H1 (cell line): ENCODE results near the gene AGBL4. TPM values are rescaled to one million over a fixed set of nuclear protein-coding genes. Genes with fewer than 3 reads are reported as not detected.

ENCODE experiments used
- CTCF ChIA-PET: fragments of 300-600 bp; sonication (Branson Sonifier 250); formaldehyde crosslinking; loops from one replicate; lab custom pipeline; 2021; ENCODE audit not compliant: partially characterized antibody; lab: Charles Lee
- POLR2A ChIA-PET: fragments of 300-600 bp; sonication (Branson Sonifier 250); formaldehyde crosslinking; loops from one replicate; lab custom pipeline; 2021; ENCODE audit warnings: inconsistent platforms; ENCODE audit not compliant: partially characterized antibody; lab: Charles Lee
- DNase-seq, 2 experiments: peaks; one replicate each; pipeline versions ENCODE4 v3.0.0 to v3.0.0-alpha.2; 2010 to 2022; ENCODE audit warnings: low spot score in 2 of 2, low read depth in 1 of 2, mixed read lengths in 1 of 2
- FAIRE-seq: peaks from 2 replicates; lab custom pipeline; 2011; peaks lifted over from hg19 to GRCh38; lab: Jason Lieb, UNC
- H2AFZ ChIP-seq: 2 replicates; pipeline ENCODE4 v1.8.1; 2012; ENCODE audit warnings: low read length, inconsistent platforms
- H2AK5ac ChIP-seq: 2 replicates; pipeline ENCODE4 v1.6.1; 2013; ENCODE audit warnings: low read depth, low read length
- H2BK120ac ChIP-seq: replicated peaks from 2 replicates; pipeline ENCODE3; 2013; ENCODE audit warnings: low read depth, low read length, inconsistent platforms
- H2BK12ac ChIP-seq: 2 replicates; pipeline ENCODE4 v1.6.1; 2013; ENCODE audit warnings: low read depth, low read length
- H2BK15ac ChIP-seq: 2 replicates; pipeline ENCODE4 v1.6.1; 2013; ENCODE audit warnings: low read length
- H2BK20ac ChIP-seq: 2 replicates; pipeline ENCODE4 v1.6.1; 2013; ENCODE audit warnings: low read length
- H2BK5ac ChIP-seq: 2 replicates; pipeline ENCODE4 v1.6.1; 2013; ENCODE audit warnings: low read depth, low read length
- H3K14ac ChIP-seq: 2 replicates; pipeline ENCODE4 v1.6.1; 2013; ENCODE audit warnings: inconsistent platforms; ENCODE audit not compliant: insufficient read length
- H3K18ac ChIP-seq: 2 replicates; pipeline ENCODE4 v1.6.1; 2013; ENCODE audit warnings: low read length; ENCODE audit errors: extremely low read depth
- H3K23ac ChIP-seq: 2 replicates; pipeline ENCODE4 v1.6.1; 2013; ENCODE audit warnings: inconsistent platforms; ENCODE audit not compliant: insufficient read length
- H3K23me2 ChIP-seq: 2 replicates; pipeline ENCODE4 v1.6.1; 2013; ENCODE audit warnings: low read depth, low read length
- H3K27ac ChIP-seq: 2 replicates; pipeline ENCODE4 v1.6.1; 2011; ENCODE audit warnings: low read depth, low read length, inconsistent platforms
- H3K27me3 ChIP-seq, 4 experiments: replicated peaks in 1 of 4; 1 replicate in 1 of 4; 2 replicates in 3 of 4; pipeline versions ENCODE4 v1.6.1 to v1.8.1; 2011 to 2013; ENCODE audit warnings: low read length in 3 of 4, mild to moderate bottlenecking in 3 of 4, inconsistent platforms in 2 of 4, mixed read lengths in 2 of 4, moderate library complexity in 1 of 4; ENCODE audit not compliant: control insufficient read depth in 3 of 4, insufficient read depth in 3 of 4; ENCODE audit errors: extremely low read depth in 1 of 4
- H3K36me3 ChIP-seq, 4 experiments: 2 replicates each; pipeline versions ENCODE4 v1.6.1 to v1.8.1; 2011 to 2013; ENCODE audit warnings: mild to moderate bottlenecking in 4 of 4, low read length in 3 of 4, moderate library complexity in 2 of 4, control low read depth in 1 of 4, inconsistent platforms in 1 of 4; ENCODE audit not compliant: insufficient read depth in 4 of 4, control insufficient read depth in 2 of 4
- H3K4ac ChIP-seq: replicated peaks from 2 replicates; pipeline ENCODE3; 2013; ENCODE audit warnings: low read length, low read depth, mixed read lengths, inconsistent platforms; ENCODE audit not compliant: insufficient read length
- H3K4me1 ChIP-seq, 4 experiments: replicated peaks in 1 of 4; 1 replicate in 1 of 4; 2 replicates in 3 of 4; pipeline versions ENCODE4 v1.6.1 to v1.8.1; 2011 to 2013; ENCODE audit warnings: low read length in 3 of 4, inconsistent platforms in 2 of 4, mixed read lengths in 1 of 4; ENCODE audit not compliant: insufficient read depth in 4 of 4, control insufficient read depth in 3 of 4
- H3K4me2 ChIP-seq, 2 experiments: 2 replicates each; pipeline versions ENCODE4 v1.6.1 to v1.8.1; 2011 to 2013; ENCODE audit warnings: low read depth in 2 of 2, low read length in 2 of 2, control low read depth in 1 of 2, inconsistent platforms in 1 of 2, mild to moderate bottlenecking in 1 of 2; ENCODE audit not compliant: insufficient read depth in 1 of 2
- H3K4me3 ChIP-seq, 4 experiments: fragments of 200-600, 300-600 bp in 1 of 4; sonication (generic), shearing (Covaris generic), sonication (Bioruptor Twin) in 1 of 4; 2 replicates each; pipeline versions ENCODE4 v1.5.1 to v1.8.1; 2011 to 2016; ENCODE audit warnings: low read length in 4 of 4, low read depth in 3 of 4, control low read depth in 2 of 4, inconsistent platforms in 2 of 4, mild to moderate bottlenecking in 2 of 4, mixed read lengths in 1 of 4, moderate library complexity in 1 of 4; ENCODE audit not compliant: insufficient read depth in 2 of 4; ENCODE audit errors: extremely low read depth in 1 of 4
- H3K56ac ChIP-seq: replicated peaks from 2 replicates; pipeline ENCODE3; 2013; ENCODE audit warnings: low read depth, mild to moderate bottlenecking, mixed read lengths, low read length, inconsistent platforms; ENCODE audit not compliant: insufficient read length
- H3K79me1 ChIP-seq: 2 replicates; pipeline ENCODE4 v1.6.1; 2013; ENCODE audit warnings: low read depth, low read length, control low read depth
- H3K79me2 ChIP-seq, 2 experiments: 2 replicates each; pipeline versions ENCODE4 v1.6.1 to v1.8.1; 2012 to 2013; ENCODE audit warnings: low read length in 2 of 2, mild to moderate bottlenecking in 2 of 2, inconsistent platforms in 1 of 2; ENCODE audit not compliant: insufficient read depth in 2 of 2, control insufficient read depth in 1 of 2
- H3K9ac ChIP-seq, 4 experiments: replicated peaks in 1 of 4; 1 replicate in 1 of 4; 2 replicates in 3 of 4; pipeline versions ENCODE4 v1.6.1 to v1.8.1; 2011 to 2013; ENCODE audit warnings: low read depth in 3 of 4, low read length in 3 of 4, control low read depth in 2 of 4, mild to moderate bottlenecking in 2 of 4, moderate library complexity in 2 of 4, inconsistent platforms in 1 of 4; ENCODE audit errors: extremely low read depth in 1 of 4
- H3K9me3 ChIP-seq, 2 experiments: 2 replicates each; pipeline versions ENCODE4 v1.6.1 to v1.8.1; 2012 to 2013; ENCODE audit warnings: mild to moderate bottlenecking in 2 of 2, moderate library complexity in 2 of 2, control low read depth in 1 of 2, inconsistent platforms in 1 of 2, low read depth in 1 of 2, low read length in 1 of 2, mixed read lengths in 1 of 2; ENCODE audit not compliant: insufficient read depth in 2 of 2
- H4K20me1 ChIP-seq, 2 experiments: replicated peaks in 1 of 2; 2 replicates each; pipeline versions ENCODE3 to v1.8.1; 2011 to 2013; ENCODE audit warnings: inconsistent platforms in 2 of 2, low read length in 2 of 2, mild to moderate bottlenecking in 1 of 2; ENCODE audit not compliant: insufficient read depth in 2 of 2, control insufficient read depth in 1 of 2
- H4K5ac ChIP-seq: 2 replicates; pipeline ENCODE4 v1.6.1; 2013; ENCODE audit warnings: low read length, low read depth, mixed read lengths, inconsistent platforms; ENCODE audit not compliant: insufficient read length
- H4K8ac ChIP-seq: 2 replicates; pipeline ENCODE4 v1.8.0; 2013; ENCODE audit warnings: mild to moderate bottlenecking, moderate library complexity, low read length, inconsistent platforms; ENCODE audit not compliant: insufficient read depth; ENCODE audit errors: extremely low read depth
- H4K91ac ChIP-seq: replicated peaks from 2 replicates; pipeline ENCODE3; 2013; ENCODE audit warnings: low read length, mixed read lengths, inconsistent platforms; ENCODE audit not compliant: insufficient read length
- ATF2 ChIP-seq: IDR thresholded peaks from 2 replicates; pipeline ENCODE4 v1.6.1; 2012; ENCODE audit warnings: low read length, inconsistent platforms
- BCL11A ChIP-seq, 2 experiments: IDR thresholded peaks; one replicate each; pipeline ENCODE4 v1.6.1; 2011; ENCODE audit warnings: low read depth in 2 of 2, low read length in 2 of 2, mild to moderate bottlenecking in 2 of 2
- BRCA1 ChIP-seq: IDR thresholded peaks from 2 replicates; pipeline ENCODE4 v1.6.1; 2012; ENCODE audit warnings: low read depth, low read length, improper control_type of control experiment
- EGR1 ChIP-seq: IDR thresholded peaks from 2 replicates; pipeline ENCODE4 v1.6.1; 2011; ENCODE audit warnings: low read depth, low read length, borderline replicate concordance
- EZH2 ChIP-seq: fragments of 200-600 bp; sonication (generic); IDR thresholded peaks from 2 replicates; pipeline ENCODE4 v1.7.1; 2012; ENCODE audit warnings: low read depth, mild to moderate bottlenecking, moderate library complexity, low read length, inconsistent platforms; ENCODE audit not compliant: severe bottlenecking
- GABPA ChIP-seq: IDR thresholded peaks from 2 replicates; pipeline ENCODE4 v1.6.1; 2011; ENCODE audit warnings: mild to moderate bottlenecking, low read length, moderate library complexity, borderline replicate concordance; ENCODE audit not compliant: insufficient read depth
- JUND ChIP-seq: IDR thresholded peaks from 2 replicates; pipeline ENCODE4 v1.6.1; 2011; ENCODE audit warnings: mild to moderate bottlenecking, improper control_type of control experiment, low read length
- KDM1A ChIP-seq: fragments of 200-600, 300-600 bp; sonication (generic); IDR thresholded peaks from 2 replicates; pipeline ENCODE4 v1.7.1; 2016; ENCODE audit warnings: mild to moderate bottlenecking, low read length, borderline replicate concordance
- NANOG ChIP-seq: IDR thresholded peaks from 2 replicates; pipeline ENCODE4 v1.6.1; 2011; ENCODE audit warnings: low read length, low read depth, mild to moderate bottlenecking, inconsistent platforms; ENCODE audit not compliant: insufficient read depth, poor library complexity, severe bottlenecking
- POLR2A ChIP-seq, 2 experiments: IDR thresholded peaks; 1 replicate in 1 of 2; 2 replicates in 1 of 2; pipeline ENCODE4 v1.6.1; 2011; ENCODE audit warnings: low read depth in 2 of 2, low read length in 2 of 2, mild to moderate bottlenecking in 2 of 2; ENCODE audit errors: control extremely low read depth in 1 of 2
- SAP30 ChIP-seq: fragments of 300-600 bp; sonication (generic); IDR thresholded peaks from 2 replicates; pipeline ENCODE4 v1.7.1; 2012; ENCODE audit warnings: low read length, moderate library complexity, mild to moderate bottlenecking, inconsistent platforms; ENCODE audit not compliant: insufficient read depth, insufficient replicate concordance
- SIRT6 ChIP-seq: IDR thresholded peaks from one replicate; pipeline ENCODE4 v1.7.1; 2012; ENCODE audit warnings: low read length, inconsistent platforms
- SIX5 ChIP-seq: IDR thresholded peaks from 2 replicates; pipeline ENCODE4 v1.6.1; 2011; ENCODE audit warnings: mild to moderate bottlenecking, low read depth, low read length
- SP2 ChIP-seq: IDR thresholded peaks from 2 replicates; pipeline ENCODE4 v1.6.1; 2012; ENCODE audit warnings: mild to moderate bottlenecking, low read length, inconsistent platforms
- SP4 ChIP-seq: IDR thresholded peaks from 2 replicates; pipeline ENCODE4 v1.6.1; 2012; ENCODE audit warnings: low read length, inconsistent platforms
- polyA plus RNA-seq, 7 experiments: library from polyadenylated mRNA; depleted of rRNA in 3 of 7; stranded (reverse) in 5 of 7; unstranded in 2 of 7; fragments of >200 nt in 5 of 7; fragments of 200-250 nt in 2 of 7; gene quantifications; 1 replicate in 5 of 7; 2 replicates in 1 of 7; 4 replicates in 1 of 7; pipeline versions ENCODE4 v1.2.1 to v1.2.3, GENCODE V29; 2011 to 2013; ENCODE audit warnings: missing spikeins in 2 of 7, mixed read lengths in 2 of 7
- total RNA-seq: library from RNA; stranded (reverse); fragmentation: NEBNext Ultra II Directional; extraction: Animal tissue kit (Norgen Biotek cat#: 25700); gene quantifications from 2 replicates; pipeline ENCODE4 v1.2.1, GENCODE V29; 2021

AGBL4 gene
- total and polyA plus RNA-seq, 2 of the 8 experiments (the other 6 are each of a cell fraction or from before 2014, with no cell fraction given) = 0.41 to 0.45 TPM

GRCh38 chr1:48761411-48761810, 1262.3 kb downstream of the AGBL4 start:
- Histone ChIP-seq H3K4me2 (no peak overlapping the region), H3K23me2 (no peaks in the 10 kb centered on the region), H2BK5ac (no peak overlapping the region), H3K23ac (no peak overlapping the region), H3K18ac (no peak overlapping the region), H2BK15ac (no peak overlapping the region), H3K14ac (no peak overlapping the region), H3K56ac (no peak overlapping the region), H3K79me1 (no peaks in the 10 kb centered on the region; the same call in 1 of the 2 replicates), H3K27me3 (no peaks in the 10 kb centered on the region), H2BK20ac (no peak overlapping the region), H2AK5ac (no peak overlapping the region), H3K36me3 (peaks cover 3 to 15% (median 14%) of the 10 kb centered on the region in 4 experiments; a peak in 7 of 8 replicates), H4K20me1 (no peaks in the 10 kb centered on the region), H3K27ac (no peak overlapping the region; the same call in 1 of the 2 replicates), H2BK120ac (no peak overlapping the region), H2BK12ac (no peak overlapping the region), H3K9me3 (no peaks in the 10 kb centered on the region), H3K79me2 (no peaks in the 10 kb centered on the region), H4K5ac (no peak overlapping the region), H3K4ac (no peak overlapping the region), H2AFZ (no peak overlapping the region), H4K91ac (no peak overlapping the region), H3K4me1 (no peaks in the 10 kb centered on the region; a peak in 1 of 7 replicates), H4K8ac (no peak overlapping the region), H3K9ac (no peak overlapping the region), H3K4me3 (no peak overlapping the region)
- FAIRE-seq (no peak), DNase-seq (no peak)
- CTCF ChIA-PET = interaction anchor here (0.8 to 2.2 kb wide), 4 partner anchors 11 to 1587 kb away, joined by 3 to 7 read pairs (median 5); no protein-coding TSS in a partner anchor
- POLR2A ChIA-PET = no interaction called here
- TF ChIP-seq EGR1 = no peak
- no peak for TF ChIP-seq JUND
- TF ChIP-seq BCL11A (IDR thresholded peaks at IDR 0.05; ENCODE audit: low read depth in 2 of 2, low read length in 2 of 2) = no peak
- TF ChIP-seq BRCA1 = no peak
- TF ChIP-seq SIX5 = no peak
- TF ChIP-seq KDM1A = no peak
- no peak for TF ChIP-seq NANOG
- TF ChIP-seq GABPA = no peak
- no peak for TF ChIP-seq SAP30
- no peak for TF ChIP-seq SIRT6
- no peak for TF ChIP-seq ATF2
- TF ChIP-seq POLR2A (IDR thresholded peaks at IDR 0.05; ENCODE audit: control extremely low read depth in 1 of 2, low read depth in 2 of 2, low read length in 2 of 2) = no peak
- TF ChIP-seq SP2 = no peak
- no peak for TF ChIP-seq SP4
- TF ChIP-seq EZH2 = no peak
